ENCODE results near the gene CLASP1. TPM values are rescaled to one million over a fixed set of nuclear protein-coding genes. Genes with fewer than 3 reads are reported as not detected.
"Not testable (repeated sequence)": the region's sequence is repeated elsewhere in the genome, so short reads cannot be mapped to it uniquely, and the experiment has no call there.

The CLASP1 gene
- total RNA-seq, 6 experiments from 2014 or later, result 38.2 to 49.0 (median 41.1) TPM

DNA sequence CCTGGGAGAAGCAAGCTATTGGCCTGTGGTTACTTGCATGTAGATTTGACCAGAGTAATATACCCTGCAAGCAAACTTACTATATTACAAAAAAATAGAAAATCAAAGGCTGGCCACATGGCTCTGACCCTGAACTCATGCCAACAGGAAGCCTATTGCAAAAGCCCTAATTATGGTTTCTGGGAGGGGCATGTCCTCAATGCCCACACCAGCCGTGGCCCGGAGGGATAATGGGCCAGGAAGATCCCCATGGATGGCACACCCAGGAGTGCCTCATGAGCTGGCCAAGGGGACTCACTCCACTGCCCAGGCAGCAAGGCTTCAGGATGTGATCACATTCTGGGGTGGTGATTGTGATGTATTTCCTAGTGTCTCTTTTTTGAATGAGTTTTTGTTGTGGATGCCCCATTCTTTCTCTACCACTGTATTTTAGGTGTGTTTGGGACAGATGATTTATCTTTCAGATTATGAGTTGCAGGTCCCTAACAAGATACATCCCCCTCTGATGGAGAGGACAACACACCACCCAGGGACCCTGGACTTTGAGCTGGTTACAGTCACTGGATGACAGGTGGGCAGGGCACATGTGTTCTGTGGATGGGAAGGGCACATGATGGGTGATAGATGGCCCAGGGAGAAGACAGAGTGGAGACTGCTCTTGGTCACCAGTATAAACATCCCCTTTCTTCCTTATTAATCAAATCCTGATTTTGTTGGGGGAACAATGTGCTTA lies 345.6 kb downstream of the CLASP1 start:
- Mint-ChIP-seq H3K4me3 (no peak overlapping the region), H3K27ac (no peak overlapping the region), H3K27me3 (ENCODE audit: insufficient read depth) (peaks cover 38% of the 10 kb centered on the region), H3K9me3 (no peaks in the 10 kb centered on the region), H3K36me3 (ENCODE audit: low read depth) (no peaks in the 10 kb centered on the region), H3K4me1 (ENCODE audit: low read depth) (no peaks in the 10 kb centered on the region)
- no peak for DNase-seq
- TF ChIP-seq, protein P1, sequence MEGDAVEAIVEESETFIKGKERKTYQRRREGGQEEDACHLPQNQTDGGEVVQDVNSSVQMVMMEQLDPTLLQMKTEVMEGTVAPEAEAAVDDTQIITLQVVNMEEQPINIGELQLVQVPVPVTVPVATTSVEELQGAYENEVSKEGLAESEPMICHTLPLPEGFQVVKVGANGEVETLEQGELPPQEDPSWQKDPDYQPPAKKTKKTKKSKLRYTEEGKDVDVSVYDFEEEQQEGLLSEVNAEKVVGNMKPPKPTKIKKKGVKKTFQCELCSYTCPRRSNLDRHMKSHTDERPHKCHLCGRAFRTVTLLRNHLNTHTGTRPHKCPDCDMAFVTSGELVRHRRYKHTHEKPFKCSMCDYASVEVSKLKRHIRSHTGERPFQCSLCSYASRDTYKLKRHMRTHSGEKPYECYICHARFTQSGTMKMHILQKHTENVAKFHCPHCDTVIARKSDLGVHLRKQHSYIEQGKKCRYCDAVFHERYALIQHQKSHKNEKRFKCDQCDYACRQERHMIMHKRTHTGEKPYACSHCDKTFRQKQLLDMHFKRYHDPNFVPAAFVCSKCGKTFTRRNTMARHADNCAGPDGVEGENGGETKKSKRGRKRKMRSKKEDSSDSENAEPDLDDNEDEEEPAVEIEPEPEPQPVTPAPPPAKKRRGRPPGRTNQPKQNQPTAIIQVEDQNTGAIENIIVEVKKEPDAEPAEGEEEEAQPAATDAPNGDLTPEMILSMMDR (IDR thresholded peaks at IDR 0.05), result no peak

DNA sequence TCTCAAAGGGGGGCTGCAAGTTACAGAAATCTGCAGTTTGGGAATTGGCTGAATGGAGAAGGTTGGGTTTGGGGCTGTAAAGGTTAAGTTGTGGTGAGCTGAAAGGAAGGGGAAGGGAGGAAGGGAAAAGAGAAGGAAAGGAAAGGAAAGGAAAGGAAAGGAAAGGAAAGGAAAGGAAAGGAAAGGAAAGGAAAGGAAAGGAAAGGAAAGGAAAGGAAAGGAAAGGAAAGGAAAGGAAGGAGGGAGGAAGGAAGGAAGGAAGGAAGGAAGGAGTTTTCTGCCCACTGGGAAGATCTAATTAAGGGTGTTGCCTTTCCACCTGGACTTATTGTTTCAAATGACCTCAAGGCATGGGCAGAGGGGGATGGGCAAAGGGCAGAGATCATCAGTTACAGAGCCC lies 348.1 kb downstream of the CLASP1 start:
- peaks cover 33% of the 10 kb centered on the region for H3K27me3 Mint-ChIP-seq (ENCODE audit: insufficient read depth)
- DNase-seq; H3K4me1 Mint-ChIP-seq (ENCODE audit: low read depth); H3K9me3 Mint-ChIP-seq; H3K27ac Mint-ChIP-seq; H3K36me3 Mint-ChIP-seq (ENCODE audit: low read depth); H3K4me3 Mint-ChIP-seq: not testable (repeated sequence)

DNA sequence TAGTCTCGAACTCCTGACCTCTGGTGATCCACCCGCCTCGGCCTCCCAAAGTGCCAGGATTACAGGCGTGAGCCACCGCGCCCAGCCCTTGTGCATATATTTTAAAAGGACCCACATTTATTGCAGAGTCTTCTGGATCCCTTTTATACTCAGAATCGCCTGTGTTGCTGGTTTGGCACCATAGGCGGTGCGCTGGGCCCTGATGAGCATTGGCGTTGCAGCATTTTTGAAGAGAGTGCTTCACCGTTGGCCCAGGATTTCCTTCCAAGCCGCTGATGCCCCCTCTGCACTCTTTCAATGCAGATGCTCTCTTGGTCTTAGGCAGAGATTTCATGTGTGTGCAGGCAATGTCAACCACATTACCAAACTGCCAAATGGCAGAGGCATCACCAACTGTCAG lies 350.8 kb downstream of the CLASP1 start:
- no peak for DNase-seq
- Mint-ChIP-seq H3K4me1 (ENCODE audit: low read depth) (no peaks in the 10 kb centered on the region), H3K27ac (no peak overlapping the region), H3K9me3 (no peaks in the 10 kb centered on the region), H3K27me3 (ENCODE audit: insufficient read depth) (peaks cover 37% of the 10 kb centered on the region), H3K4me3 (no peak overlapping the region), H3K36me3 (ENCODE audit: low read depth) (no peaks in the 10 kb centered on the region)
- TF ChIP-seq, protein P1 (IDR thresholded peaks at IDR 0.05), result no peak

DNA sequence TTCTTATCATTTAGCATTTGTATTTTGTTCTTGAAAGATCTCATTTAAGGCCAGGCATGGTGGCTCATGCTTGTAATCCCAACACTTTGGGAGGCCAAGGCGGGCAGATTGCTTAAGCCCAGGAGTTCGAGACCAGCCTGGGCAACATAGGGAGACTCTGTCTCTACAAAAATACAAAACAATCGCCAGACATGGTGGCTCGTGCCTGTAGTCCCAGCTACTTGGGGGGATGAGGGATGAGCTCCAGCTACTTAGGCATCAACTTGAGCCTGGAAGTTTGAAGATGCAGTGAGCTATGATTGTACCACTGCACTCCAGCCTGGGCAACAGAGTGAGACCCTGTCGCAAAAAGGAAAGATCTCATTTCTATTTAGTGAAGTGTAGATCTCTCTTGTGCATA lies 351.4 kb downstream of the CLASP1 start:
- not testable (repeated sequence) for H3K36me3 Mint-ChIP-seq (ENCODE audit: low read depth); H3K4me3 Mint-ChIP-seq; DNase-seq; H3K27ac Mint-ChIP-seq; H3K9me3 Mint-ChIP-seq; H3K4me1 Mint-ChIP-seq (ENCODE audit: low read depth)
- H3K27me3 Mint-ChIP-seq (ENCODE audit: insufficient read depth), result peaks cover 39% of the 10 kb centered on the region

DNA sequence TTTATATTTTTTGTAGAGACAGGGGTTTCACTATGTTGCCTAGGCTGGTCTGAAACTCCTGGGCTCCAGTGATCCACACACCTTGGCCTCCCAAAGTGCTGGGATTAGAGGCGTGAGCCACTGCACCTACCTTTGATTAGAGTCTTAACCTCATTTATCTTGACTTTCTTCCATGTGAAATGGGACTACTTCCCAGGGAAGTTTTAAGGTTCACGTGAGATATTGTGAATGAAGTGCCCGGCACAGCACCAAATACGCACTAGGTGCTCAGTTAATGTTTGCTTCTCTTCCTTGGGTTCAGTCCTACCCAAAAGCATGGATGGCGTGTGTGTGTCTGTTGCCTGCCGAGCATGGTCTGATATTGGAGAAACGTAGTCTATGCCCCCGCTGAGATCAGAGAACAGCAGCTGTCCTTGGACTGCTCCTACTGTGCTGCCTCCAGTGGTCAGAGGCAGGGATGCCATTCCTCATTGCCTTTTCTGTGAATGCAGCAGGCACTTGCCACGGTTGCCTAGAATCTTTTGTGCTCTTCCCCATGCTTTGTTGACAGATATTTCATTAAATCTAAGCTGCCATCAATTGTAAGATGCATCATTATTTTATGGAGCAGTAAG lies 351.9 kb downstream of the CLASP1 start:
- TF ChIP-seq, protein P1 (IDR thresholded peaks at IDR 0.05), result peak; percentile 77
- H3K9me3 Mint-ChIP-seq, result no peaks in the 10 kb centered on the region
- H3K4me3 Mint-ChIP-seq, result no peak overlapping the region
- DNase-seq, result peak; percentile 26
- peaks cover 35% of the 10 kb centered on the region for H3K27me3 Mint-ChIP-seq (ENCODE audit: insufficient read depth)
- H3K4me1 Mint-ChIP-seq (ENCODE audit: low read depth), result no peaks in the 10 kb centered on the region
- no peaks in the 10 kb centered on the region for H3K36me3 Mint-ChIP-seq (ENCODE audit: low read depth)
- no peak overlapping the region for H3K27ac Mint-ChIP-seq

DNA sequence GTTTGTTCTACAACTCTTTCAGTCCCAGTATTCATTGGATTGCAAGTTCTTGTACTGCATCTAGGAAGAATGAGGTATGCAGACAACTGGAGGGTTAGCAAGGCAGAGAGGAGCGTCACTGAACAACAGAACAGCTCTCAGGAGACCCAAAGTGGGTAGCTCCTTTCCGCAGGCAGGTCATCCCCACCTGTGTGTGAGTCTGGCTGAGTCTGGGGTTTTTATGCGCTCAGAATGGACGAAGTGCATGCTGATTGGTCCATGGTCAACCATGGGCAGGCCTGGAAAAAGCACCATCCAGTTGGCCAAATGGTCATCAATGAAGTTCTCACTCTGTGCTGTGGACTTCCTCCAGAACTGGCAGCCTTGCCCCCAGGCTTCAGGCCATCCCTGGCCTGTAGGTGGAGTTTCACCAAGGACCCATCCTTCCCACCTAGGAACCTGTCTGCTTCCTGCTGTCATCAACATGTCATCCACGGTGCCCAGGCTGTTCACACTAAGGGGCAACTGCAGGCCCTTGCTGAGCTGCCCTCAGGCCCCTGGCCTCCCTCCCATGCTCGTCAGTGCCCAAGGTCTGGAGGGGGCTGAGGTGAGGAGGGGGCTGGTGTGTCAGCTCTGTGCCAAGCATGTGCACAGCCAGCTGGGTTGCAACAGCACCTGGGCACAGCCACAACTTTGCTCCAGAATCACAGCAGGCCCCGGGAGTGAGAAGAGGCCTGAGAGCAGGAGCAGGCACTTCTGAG lies 353.2 kb downstream of the CLASP1 start:
- H3K4me3 Mint-ChIP-seq, result no peak overlapping the region
- no peak for DNase-seq
- H3K9me3 Mint-ChIP-seq, result no peaks in the 10 kb centered on the region
- TF ChIP-seq, protein P1 (IDR thresholded peaks at IDR 0.05), result no peak
- peaks cover 33% of the 10 kb centered on the region for H3K27me3 Mint-ChIP-seq (ENCODE audit: insufficient read depth)
- no peaks in the 10 kb centered on the region for H3K36me3 Mint-ChIP-seq (ENCODE audit: low read depth)
- H3K27ac Mint-ChIP-seq, result no peak overlapping the region
- H3K4me1 Mint-ChIP-seq (ENCODE audit: low read depth), result no peaks in the 10 kb centered on the region

Measured in HFFc6 (cell line).